ENCODE data around the gene VIL1.

DNA sequence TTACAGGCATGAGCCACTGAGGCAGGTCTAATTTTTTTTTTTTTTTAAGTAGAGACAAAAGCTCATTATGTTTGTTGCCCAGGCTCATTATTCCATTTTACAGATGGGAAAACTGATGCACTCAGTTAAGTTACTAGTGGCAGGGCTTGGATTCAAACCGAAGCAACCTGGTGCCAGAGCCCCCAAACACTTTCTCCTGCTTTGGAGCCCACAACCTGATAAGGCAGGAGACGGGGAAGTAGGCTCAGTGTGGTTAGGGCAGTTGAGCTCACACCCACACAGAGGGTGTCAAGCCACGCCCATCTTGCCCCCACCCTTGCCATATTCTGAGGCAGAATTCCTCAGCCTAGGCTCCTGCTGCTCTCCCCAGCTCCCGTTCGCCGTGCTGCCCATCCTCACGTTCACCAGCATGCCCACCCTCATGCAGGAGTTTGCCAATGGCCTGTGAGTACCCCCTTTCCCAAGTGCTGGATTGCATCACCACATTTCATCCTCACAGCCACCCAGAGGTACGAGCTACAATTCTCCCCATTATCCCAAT is 25.1 kb upstream of the VIL1 start:
- TF ChIP-seq ZNF837 (tag by site-specific recombination; IDR thresholded peaks at IDR 0.05): no peak
- TF ChIP-seq, protein P1, sequence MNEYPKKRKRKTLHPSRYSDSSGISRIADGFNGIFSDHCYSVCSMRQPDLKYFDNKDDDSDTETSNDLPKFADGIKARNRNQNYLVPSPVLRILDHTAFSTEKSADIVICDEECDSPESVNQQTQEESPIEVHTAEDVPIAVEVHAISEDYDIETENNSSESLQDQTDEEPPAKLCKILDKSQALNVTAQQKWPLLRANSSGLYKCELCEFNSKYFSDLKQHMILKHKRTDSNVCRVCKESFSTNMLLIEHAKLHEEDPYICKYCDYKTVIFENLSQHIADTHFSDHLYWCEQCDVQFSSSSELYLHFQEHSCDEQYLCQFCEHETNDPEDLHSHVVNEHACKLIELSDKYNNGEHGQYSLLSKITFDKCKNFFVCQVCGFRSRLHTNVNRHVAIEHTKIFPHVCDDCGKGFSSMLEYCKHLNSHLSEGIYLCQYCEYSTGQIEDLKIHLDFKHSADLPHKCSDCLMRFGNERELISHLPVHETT (tag by site-specific recombination; IDR thresholded peaks at IDR 0.05): no peak
- no peak for TF ChIP-seq KLF16 (tag by site-specific recombination; IDR thresholded peaks at IDR 0.05)
- no peak for TF ChIP-seq ZNF621 (tag by site-specific recombination; IDR thresholded peaks at IDR 0.05)
- TF ChIP-seq, protein P2, sequence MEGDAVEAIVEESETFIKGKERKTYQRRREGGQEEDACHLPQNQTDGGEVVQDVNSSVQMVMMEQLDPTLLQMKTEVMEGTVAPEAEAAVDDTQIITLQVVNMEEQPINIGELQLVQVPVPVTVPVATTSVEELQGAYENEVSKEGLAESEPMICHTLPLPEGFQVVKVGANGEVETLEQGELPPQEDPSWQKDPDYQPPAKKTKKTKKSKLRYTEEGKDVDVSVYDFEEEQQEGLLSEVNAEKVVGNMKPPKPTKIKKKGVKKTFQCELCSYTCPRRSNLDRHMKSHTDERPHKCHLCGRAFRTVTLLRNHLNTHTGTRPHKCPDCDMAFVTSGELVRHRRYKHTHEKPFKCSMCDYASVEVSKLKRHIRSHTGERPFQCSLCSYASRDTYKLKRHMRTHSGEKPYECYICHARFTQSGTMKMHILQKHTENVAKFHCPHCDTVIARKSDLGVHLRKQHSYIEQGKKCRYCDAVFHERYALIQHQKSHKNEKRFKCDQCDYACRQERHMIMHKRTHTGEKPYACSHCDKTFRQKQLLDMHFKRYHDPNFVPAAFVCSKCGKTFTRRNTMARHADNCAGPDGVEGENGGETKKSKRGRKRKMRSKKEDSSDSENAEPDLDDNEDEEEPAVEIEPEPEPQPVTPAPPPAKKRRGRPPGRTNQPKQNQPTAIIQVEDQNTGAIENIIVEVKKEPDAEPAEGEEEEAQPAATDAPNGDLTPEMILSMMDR (tag by site-specific recombination; IDR thresholded peaks at IDR 0.05): no peak
- TF ChIP-seq, protein P3, sequence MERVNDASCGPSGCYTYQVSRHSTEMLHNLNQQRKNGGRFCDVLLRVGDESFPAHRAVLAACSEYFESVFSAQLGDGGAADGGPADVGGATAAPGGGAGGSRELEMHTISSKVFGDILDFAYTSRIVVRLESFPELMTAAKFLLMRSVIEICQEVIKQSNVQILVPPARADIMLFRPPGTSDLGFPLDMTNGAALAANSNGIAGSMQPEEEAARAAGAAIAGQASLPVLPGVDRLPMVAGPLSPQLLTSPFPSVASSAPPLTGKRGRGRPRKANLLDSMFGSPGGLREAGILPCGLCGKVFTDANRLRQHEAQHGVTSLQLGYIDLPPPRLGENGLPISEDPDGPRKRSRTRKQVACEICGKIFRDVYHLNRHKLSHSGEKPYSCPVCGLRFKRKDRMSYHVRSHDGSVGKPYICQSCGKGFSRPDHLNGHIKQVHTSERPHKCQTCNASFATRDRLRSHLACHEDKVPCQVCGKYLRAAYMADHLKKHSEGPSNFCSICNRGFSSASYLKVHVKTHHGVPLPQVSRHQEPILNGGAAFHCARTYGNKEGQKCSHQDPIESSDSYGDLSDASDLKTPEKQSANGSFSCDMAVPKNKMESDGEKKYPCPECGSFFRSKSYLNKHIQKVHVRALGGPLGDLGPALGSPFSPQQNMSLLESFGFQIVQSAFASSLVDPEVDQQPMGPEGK (tag by site-specific recombination; IDR thresholded peaks at IDR 0.05): no peak
- TF ChIP-seq ZNF114 (tag by site-specific recombination; IDR thresholded peaks at IDR 0.05): no peak
